ENCODE measurements around the gene TEF. TPM values are rescaled to one million over a fixed set of nuclear protein-coding genes. Genes with fewer than 3 reads are reported as not detected.

Gene TEF
- polyA plus RNA-seq, 1 of the 3 experiments (the other 2 are of a cell fraction) = 3.6 TPM

DNA sequence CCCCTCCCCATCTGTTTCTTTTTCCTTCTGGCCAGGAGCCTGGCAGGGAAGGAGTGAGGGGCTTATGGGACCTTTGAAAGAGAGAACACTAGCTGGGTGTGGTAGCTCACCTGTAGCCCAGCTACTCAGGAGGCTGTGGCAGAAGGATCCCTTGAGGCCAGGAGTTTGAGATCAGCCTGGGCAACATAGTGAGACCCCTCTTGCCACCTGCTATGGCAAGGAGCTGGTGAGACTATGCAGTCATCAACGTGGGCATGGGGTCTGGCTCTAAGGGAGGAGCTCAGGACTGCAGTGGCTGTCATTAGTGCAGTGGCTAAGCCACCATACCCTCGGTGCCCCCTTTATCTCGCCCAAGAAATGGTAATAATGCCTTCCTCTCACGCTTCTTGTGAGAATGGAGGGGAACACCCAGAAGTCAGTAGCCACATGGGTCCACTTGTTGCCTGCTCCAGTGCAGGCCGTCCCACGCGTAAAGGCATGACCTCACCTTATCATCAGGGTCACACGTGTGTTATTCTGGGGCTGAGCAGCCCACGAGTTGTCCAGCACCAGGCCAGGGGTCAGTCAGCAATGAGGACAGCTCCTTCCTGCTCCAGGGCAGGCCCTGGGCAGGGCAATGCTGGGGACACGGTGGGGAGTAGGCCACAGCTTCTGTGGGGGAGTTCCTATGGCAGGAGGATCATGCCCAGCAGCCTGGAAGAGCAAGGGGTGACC is 27.7 kb upstream of the TEF start:
- H3F3A ChIP-seq (replicated peaks; ENCODE audit: insufficient read depth) = no peaks in the 10 kb centered on the region
- H3K9ac ChIP-seq = no peak overlapping the region
- no peak for DNase-seq
- H3K4me3 ChIP-seq (ENCODE audit: low read depth in 2 of 2, low read length in 1 of 2) = no peak overlapping the region
- H3K79me2 ChIP-seq (ENCODE audit: insufficient read depth) = no peaks in the 10 kb centered on the region
- H3K27ac ChIP-seq (ENCODE audit: low read depth in 2 of 2, low read length in 1 of 2) = no peak overlapping the region
- no peaks in the 10 kb centered on the region for H3K4me1 ChIP-seq (ENCODE audit: control insufficient read depth in 1 of 2, insufficient read depth in 2 of 2, low read depth in 1 of 2, low read length in 1 of 2)
- peaks cover 0 to 13% of the 10 kb centered on the region in 2 experiments for H3K36me3 ChIP-seq (replicated peaks in 1 of 2; ENCODE audit: control insufficient read depth in 1 of 2, insufficient read depth in 2 of 2, low read length in 1 of 2)
- H3K4me2 ChIP-seq = no peak overlapping the region
- TF ChIP-seq RXRA (IDR thresholded peaks at IDR 0.05; ENCODE audit: borderline replicate concordance, low read depth) (no peak), FOXM1 (IDR thresholded peaks at IDR 0.05; ENCODE audit: low read depth) (no peak), FOSL2 (IDR thresholded peaks at IDR 0.05; ENCODE audit: borderline replicate concordance, low read depth) (no peak), NFIC (IDR thresholded peaks at IDR 0.05; ENCODE audit: borderline replicate concordance) (no peak)
- H3K9me2 ChIP-seq = no peaks in the 10 kb centered on the region
- H3K9me3 ChIP-seq = no peaks in the 10 kb centered on the region
- no peaks in the 10 kb centered on the region for H3K27me3 ChIP-seq (ENCODE audit: insufficient read depth)
- H2AFZ ChIP-seq (ENCODE audit: low read depth) = no peak overlapping the region
- ChIA-PET CTCF (no interaction called here), POLR2A (no interaction called here)
- no CpG with 5 or more reads among the region's 10 CpGs for WGBS (ENCODE audit: low lambda C conversion rate)
- no peaks in the 10 kb centered on the region for H4K20me1 ChIP-seq (ENCODE audit: insufficient read depth)

DNA sequence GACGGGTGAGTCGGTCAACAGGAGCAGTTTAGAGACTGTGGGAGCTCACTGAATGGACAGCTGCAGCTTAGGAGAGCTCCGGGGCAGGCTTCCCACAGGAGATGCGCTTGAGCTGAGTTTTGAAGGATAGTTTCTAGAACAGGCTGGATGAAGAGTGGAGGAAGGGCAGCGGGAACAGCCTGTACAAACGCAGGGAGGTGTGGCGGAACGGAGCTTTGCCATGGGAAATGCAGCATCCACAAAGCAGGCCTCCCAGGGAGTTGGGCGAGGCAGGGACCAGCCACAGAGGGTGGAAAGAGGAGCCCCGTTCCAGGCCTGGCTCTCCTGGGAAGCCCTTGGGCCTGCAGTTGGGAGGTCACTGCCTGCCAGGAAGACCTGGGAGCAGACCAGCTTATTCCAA is 26.8 kb upstream of the TEF start:
- peaks cover 0 to 12% of the 10 kb centered on the region in 2 experiments for H3K36me3 ChIP-seq (replicated peaks in 1 of 2; ENCODE audit: control insufficient read depth in 1 of 2, insufficient read depth in 2 of 2, low read length in 1 of 2)
- 77% methylated on average over 3 of the region's 10 CpGs for WGBS (ENCODE audit: low lambda C conversion rate)

DNA sequence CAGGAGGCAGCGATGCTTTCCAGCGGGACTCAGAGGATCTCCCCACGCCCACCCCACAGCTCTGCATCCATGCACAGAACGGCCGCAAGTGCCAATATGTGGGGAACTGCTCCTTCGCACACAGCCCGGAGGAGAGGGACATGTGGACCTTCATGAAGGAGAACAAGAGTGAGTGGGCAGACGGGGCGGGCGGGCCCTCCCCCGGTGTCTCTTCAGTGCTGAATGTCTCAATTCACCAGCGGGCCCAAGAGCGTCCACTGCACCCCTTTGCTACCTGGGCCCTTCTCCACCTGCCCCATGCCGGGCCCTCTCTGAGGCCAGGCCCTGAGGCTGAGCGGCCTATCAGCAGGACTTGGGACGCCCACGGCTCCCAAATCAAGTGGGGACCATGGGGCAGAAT is 25.8 kb upstream of the TEF start:
- Histone ChIP-seq H3K9me3 (no peaks in the 10 kb centered on the region), H3K27me3 (ENCODE audit: insufficient read depth) (no peaks in the 10 kb centered on the region), H4K20me1 (ENCODE audit: insufficient read depth) (no peaks in the 10 kb centered on the region), H3F3A (replicated peaks; ENCODE audit: insufficient read depth) (no peaks in the 10 kb centered on the region), H3K4me2 (no peak overlapping the region), H3K79me2 (ENCODE audit: insufficient read depth) (no peaks in the 10 kb centered on the region), H3K9me2 (no peaks in the 10 kb centered on the region), H3K27ac (ENCODE audit: low read depth in 2 of 2, low read length in 1 of 2) (no peak overlapping the region), H3K9ac (no peak overlapping the region), H2AFZ (ENCODE audit: low read depth) (no peak overlapping the region), H3K4me3 (ENCODE audit: low read depth in 2 of 2, low read length in 1 of 2) (no peak overlapping the region), H3K4me1 (ENCODE audit: control insufficient read depth in 1 of 2, insufficient read depth in 2 of 2, low read depth in 1 of 2, low read length in 1 of 2) (no peaks in the 10 kb centered on the region), H3K36me3 (replicated peaks in 1 of 2; ENCODE audit: control insufficient read depth in 1 of 2, insufficient read depth in 2 of 2, low read length in 1 of 2) (peaks cover 0 to 12% of the 10 kb centered on the region in 2 experiments)
- ChIA-PET CTCF (no interaction called here), POLR2A (no interaction called here)
- no peak for DNase-seq
- WGBS (ENCODE audit: low lambda C conversion rate) = 60% methylated on average over 1 of the region's 17 CpGs
- TF ChIP-seq TAF1 (IDR thresholded peaks at IDR 0.05; ENCODE audit: borderline replicate concordance, low read depth, low read length) (no peak), POLR2AphosphoS5 (IDR thresholded peaks at IDR 0.05; ENCODE audit: low read depth, low read length) (no peak), EZH2phosphoT487 (IDR thresholded peaks at IDR 0.05; ENCODE audit: borderline replicate concordance, low read depth) (no peak), JUND (IDR thresholded peaks at IDR 0.05) (no peak)
- TF ChIP-seq, protein P1, sequence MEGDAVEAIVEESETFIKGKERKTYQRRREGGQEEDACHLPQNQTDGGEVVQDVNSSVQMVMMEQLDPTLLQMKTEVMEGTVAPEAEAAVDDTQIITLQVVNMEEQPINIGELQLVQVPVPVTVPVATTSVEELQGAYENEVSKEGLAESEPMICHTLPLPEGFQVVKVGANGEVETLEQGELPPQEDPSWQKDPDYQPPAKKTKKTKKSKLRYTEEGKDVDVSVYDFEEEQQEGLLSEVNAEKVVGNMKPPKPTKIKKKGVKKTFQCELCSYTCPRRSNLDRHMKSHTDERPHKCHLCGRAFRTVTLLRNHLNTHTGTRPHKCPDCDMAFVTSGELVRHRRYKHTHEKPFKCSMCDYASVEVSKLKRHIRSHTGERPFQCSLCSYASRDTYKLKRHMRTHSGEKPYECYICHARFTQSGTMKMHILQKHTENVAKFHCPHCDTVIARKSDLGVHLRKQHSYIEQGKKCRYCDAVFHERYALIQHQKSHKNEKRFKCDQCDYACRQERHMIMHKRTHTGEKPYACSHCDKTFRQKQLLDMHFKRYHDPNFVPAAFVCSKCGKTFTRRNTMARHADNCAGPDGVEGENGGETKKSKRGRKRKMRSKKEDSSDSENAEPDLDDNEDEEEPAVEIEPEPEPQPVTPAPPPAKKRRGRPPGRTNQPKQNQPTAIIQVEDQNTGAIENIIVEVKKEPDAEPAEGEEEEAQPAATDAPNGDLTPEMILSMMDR (IDR thresholded peaks at IDR 0.05) = no peak
- TF ChIP-seq, protein P2, sequence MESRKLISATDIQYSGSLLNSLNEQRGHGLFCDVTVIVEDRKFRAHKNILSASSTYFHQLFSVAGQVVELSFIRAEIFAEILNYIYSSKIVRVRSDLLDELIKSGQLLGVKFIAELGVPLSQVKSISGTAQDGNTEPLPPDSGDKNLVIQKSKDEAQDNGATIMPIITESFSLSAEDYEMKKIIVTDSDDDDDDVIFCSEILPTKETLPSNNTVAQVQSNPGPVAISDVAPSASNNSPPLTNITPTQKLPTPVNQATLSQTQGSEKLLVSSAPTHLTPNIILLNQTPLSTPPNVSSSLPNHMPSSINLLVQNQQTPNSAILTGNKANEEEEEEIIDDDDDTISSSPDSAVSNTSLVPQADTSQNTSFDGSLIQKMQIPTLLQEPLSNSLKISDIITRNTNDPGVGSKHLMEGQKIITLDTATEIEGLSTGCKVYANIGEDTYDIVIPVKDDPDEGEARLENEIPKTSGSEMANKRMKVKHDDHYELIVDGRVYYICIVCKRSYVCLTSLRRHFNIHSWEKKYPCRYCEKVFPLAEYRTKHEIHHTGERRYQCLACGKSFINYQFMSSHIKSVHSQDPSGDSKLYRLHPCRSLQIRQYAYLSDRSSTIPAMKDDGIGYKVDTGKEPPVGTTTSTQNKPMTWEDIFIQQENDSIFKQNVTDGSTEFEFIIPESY (IDR thresholded peaks at IDR 0.05; ENCODE audit: borderline replicate concordance, low read depth) = no peak

More for the DNA sequence above, 26.8 kb upstream of the TEF start:
- H3K4me1 ChIP-seq (ENCODE audit: control insufficient read depth in 1 of 2, insufficient read depth in 2 of 2, low read depth in 1 of 2, low read length in 1 of 2) = no peaks in the 10 kb centered on the region
- no peak overlapping the region for H3K27ac ChIP-seq (ENCODE audit: low read depth in 2 of 2, low read length in 1 of 2)
- H3K4me3 ChIP-seq (ENCODE audit: low read depth in 2 of 2, low read length in 1 of 2) = no peak overlapping the region
- no peaks in the 10 kb centered on the region for H3K27me3 ChIP-seq (ENCODE audit: insufficient read depth)
- H3K4me2 ChIP-seq = no peak overlapping the region
- H3F3A ChIP-seq (replicated peaks; ENCODE audit: insufficient read depth) = no peaks in the 10 kb centered on the region
- H3K9ac ChIP-seq = no peak overlapping the region
- ChIA-PET POLR2A (no interaction called here), CTCF (no interaction called here)
- DNase-seq = no peak
- H3K79me2 ChIP-seq (ENCODE audit: insufficient read depth) = no peaks in the 10 kb centered on the region
- H3K9me3 ChIP-seq = no peaks in the 10 kb centered on the region
- H2AFZ ChIP-seq (ENCODE audit: low read depth) = no peak overlapping the region
- no peaks in the 10 kb centered on the region for H3K9me2 ChIP-seq
- no peak for TF ChIP-seq TEAD4 (IDR thresholded peaks at IDR 0.05; ENCODE audit: borderline replicate concordance, insufficient read depth)
- TF ChIP-seq MXI1 (IDR thresholded peaks at IDR 0.05; ENCODE audit: low read depth, low read length) = no peak
- TF ChIP-seq NRF1 (IDR thresholded peaks at IDR 0.05; ENCODE audit: low read depth, low read length) = no peak
- TF ChIP-seq, protein P3, sequence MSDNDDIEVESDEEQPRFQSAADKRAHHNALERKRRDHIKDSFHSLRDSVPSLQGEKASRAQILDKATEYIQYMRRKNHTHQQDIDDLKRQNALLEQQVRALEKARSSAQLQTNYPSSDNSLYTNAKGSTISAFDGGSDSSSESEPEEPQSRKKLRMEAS (IDR thresholded peaks at IDR 0.05; ENCODE audit: low read depth) = no peak
- no peak for TF ChIP-seq POLR2AphosphoS5 (IDR thresholded peaks at IDR 0.05; ENCODE audit: low read depth, low read length)
- no peak for TF ChIP-seq GATA2 (CRISPR knock-in tag; IDR thresholded peaks at IDR 0.05)
- no peak for TF ChIP-seq EZH2phosphoT487 (IDR thresholded peaks at IDR 0.05; ENCODE audit: borderline replicate concordance, low read depth)
- no peak for TF ChIP-seq RAD21 (IDR thresholded peaks at IDR 0.05; ENCODE audit: low read length)
- TF ChIP-seq, protein P4, sequence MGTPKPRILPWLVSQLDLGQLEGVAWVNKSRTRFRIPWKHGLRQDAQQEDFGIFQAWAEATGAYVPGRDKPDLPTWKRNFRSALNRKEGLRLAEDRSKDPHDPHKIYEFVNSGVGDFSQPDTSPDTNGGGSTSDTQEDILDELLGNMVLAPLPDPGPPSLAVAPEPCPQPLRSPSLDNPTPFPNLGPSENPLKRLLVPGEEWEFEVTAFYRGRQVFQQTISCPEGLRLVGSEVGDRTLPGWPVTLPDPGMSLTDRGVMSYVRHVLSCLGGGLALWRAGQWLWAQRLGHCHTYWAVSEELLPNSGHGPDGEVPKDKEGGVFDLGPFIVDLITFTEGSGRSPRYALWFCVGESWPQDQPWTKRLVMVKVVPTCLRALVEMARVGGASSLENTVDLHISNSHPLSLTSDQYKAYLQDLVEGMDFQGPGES (IDR thresholded peaks at IDR 0.05; ENCODE audit: low read depth, low read length) = no peak
- TF ChIP-seq EP300 (IDR thresholded peaks at IDR 0.05; ENCODE audit: borderline replicate concordance in 1 of 2, low read depth in 1 of 2, low read length in 1 of 2) = no peak
- H4K20me1 ChIP-seq (ENCODE audit: insufficient read depth) = no peaks in the 10 kb centered on the region

Data from SK-N-SH (cell line).